GM21825 (cell line): Measurements from ENCODE around the gene RFX4.

ENCODE experiments used
- ATAC-seq: cut with Tn5 transposase; IDR thresholded peaks from one replicate; pipeline ENCODE4 v1.9.1; 2021; ENCODE audit warnings: mild to moderate bottlenecking, moderate library complexity; ENCODE audit not compliant: unreplicated experiment

RFX4 gene

DNA sequence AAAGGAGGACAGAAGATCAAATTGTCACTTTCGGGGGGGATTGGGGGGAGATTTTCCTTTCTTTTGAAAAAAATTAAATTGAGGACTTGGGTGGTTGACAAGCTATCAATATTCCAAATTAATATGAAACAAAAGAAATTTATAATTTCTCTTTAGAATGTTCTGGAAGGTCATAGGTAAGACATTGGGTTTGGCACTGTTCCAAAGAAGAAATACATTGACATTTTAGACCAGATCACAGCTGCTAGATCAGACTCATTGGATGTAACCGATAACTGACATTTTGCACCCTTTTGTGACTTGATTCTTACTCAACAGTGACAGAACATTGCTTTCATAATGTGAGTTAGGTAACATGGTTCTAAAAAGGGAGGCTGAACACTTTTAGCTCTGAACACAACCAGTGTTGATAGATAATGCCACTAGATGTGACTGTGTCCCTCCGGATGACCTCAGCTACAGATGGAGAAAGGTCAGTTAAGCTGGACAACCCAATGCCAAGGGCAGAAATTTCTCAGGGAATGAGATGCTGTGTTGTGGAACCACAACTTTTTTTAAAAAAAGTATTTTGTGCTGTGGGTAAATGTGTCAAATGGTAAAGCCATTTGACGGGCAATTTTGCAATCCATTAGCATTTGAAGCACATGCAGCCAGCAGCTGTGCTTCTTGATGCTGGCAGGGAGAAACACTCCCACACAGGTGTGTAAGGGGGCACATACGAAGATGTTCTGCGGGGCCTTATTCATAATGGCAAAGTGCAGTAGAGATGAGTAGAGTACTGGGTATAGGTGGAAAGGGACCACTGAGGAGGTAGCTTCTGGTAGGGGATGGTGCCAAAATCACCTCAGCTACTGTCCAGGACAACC is 62.9 kb downstream of the RFX4 start:
- no peak for ATAC-seq

- no peak for ATAC-seq
Observed at GRCh38 chr12:106646472-106646871, 63.7 kb downstream of the RFX4 start.

DNA sequence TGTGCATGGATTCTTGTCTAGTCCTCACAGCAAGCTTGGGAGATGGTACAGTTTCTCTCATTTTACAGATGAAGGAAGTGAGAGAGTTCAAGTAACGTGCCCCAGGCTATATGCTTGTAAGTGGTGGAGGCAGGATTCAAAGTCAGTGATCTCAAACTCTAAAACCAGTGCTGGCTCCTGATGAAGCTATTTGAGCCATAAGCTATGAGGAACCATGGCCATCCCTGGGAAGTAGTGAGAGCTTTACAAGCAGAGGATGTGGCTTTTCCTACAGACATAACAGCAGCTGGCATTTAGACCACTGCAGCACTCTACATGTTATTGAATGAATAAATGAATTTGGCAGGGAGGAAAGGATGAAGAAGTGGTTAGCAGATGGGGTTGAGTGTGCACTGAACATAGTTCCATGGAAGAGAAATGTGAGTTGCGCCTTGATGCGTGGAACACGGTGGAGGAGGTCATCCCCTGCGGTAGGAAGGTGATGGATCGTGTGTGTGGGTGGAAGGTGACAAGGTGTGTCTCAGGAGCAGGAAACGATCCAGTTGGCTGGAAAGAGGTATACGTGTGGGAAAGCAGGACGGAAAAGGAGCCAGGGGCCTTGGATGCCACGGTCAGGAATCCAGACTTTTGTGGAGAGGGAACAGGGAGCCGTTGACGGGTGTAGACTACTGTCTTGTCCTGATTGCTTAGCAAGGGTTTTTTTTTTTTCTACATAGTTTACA is 65.2 kb downstream of the RFX4 start:
- ATAC-seq: no peak

DNA sequence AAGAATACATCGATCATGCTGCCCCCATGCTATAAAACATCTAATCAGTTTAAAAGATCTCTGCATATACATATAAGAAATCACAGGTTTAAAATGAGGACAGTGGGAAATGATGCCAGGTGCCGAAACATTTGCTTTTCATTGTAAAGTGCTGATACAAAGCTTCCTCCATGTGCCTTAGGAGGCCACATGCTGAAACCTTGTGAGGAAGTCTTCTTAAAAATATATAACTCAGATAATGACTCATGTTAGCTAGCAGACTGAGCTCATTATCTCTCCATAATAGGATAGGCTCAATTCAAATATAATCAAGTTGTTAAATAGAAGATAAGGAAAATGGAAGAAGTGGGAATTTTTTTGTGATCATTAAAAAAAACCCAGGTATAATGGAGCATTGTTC is 65.9 kb downstream of the RFX4 start:
- ATAC-seq: no peak

- no peak for ATAC-seq
Observed at GRCh38 chr12:106651552-106651951, 68.7 kb downstream of the RFX4 start.

- no peak for ATAC-seq
Observed at GRCh38 chr12:106652510-106653015, 69.8 kb downstream of the RFX4 start.

DNA sequence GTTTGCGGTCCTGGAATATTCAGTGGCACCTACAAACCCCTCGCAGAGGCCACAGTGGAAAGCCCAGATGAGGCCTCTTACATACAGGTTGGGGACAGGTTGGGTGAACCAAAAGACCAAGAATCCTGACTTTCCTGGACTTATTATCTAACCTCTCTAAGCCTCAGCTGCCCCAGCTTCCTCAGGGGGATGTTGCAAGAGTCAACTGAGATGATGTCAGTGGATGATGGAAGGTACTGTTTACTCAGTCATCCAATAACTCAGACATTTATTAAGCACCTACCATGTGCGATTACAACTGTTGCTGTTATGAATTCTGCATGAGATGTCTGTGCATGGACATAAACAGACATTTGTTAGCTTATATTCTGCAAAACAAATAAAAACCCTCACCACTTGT is 72.8 kb downstream of the RFX4 start:
- ATAC-seq: no peak

DNA sequence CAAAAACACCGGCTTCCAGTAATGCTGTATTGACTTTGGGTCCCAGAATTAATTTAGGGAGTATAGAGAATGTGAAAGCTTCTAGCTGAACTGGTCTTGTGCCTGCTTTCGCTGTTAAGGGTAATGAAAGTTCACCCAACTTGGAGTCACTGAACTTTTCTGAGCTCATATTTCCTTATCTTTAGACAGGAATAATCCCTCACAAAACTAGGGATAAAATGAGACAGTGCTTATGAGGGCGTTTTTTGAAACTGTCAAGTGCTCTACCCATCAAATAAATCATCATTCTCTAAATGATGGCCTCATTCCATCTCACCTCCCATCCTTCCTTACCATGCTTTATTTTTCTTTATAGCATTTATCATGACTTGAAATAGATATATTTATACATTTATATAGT is 74.7 kb downstream of the RFX4 start:
- ATAC-seq: no peak

DNA sequence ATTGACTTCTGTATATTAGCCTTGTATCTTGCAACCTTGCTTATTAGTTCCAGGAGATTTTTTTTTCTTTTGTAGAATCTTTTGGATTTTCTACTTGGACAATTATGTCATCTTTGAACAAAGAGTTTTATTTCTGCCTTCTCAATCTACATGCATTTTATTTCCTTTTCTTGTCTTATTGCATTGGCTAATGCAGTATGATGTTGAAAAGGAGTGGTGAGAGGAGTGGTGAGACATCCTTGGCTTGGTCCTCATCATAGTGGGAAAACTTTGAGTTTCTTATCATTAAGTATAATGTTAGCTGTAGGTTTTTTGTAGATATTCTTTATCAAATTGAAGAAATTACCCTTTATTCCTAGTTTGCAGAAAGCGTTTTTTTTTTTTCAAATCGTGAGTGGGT is 80.6 kb downstream of the RFX4 start:
- ATAC-seq: no peak

DNA sequence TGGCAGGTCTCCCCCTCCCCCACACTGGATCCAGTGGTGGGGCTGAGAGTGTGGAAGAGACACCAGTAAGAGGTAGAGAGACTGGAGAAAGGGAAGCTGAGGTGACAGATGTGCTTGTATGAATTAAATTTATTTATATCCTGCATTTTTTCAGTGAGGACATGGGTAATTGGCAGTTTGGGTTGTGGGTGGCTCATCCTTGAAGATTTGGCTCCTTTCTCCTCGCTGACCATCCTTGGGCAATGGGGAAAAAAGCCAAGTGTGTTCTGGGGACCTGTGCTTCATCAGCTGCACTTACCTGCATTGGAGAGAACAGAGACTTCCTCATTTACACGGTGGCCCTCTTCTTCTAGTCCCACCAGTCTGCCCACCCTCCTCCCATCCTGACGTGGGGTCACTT is 86.4 kb downstream of the RFX4 start:
- ATAC-seq: no peak

DNA sequence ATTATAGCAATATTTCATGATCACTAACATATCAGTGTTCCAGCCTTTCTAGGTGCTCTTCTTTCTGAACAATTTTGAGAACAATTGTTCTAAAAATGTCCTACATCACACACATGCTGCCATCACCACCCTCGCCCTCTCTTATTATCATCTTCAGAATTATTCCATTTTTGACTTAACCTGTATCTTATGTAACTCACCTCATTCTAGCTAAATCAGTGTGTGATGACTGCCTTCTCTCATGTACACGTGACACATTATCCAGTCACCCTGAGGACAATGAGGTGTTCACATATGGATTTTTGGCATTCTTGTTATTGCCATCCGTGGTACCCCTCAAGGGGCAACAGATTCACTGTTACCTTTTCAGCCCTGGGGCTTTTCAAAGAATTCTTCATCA is 87.3 kb downstream of the RFX4 start:
- ATAC-seq: no peak

GRCh38 chr12:106671840-106672239 is 89.0 kb downstream of the RFX4 start:
- no peak for ATAC-seq

DNA sequence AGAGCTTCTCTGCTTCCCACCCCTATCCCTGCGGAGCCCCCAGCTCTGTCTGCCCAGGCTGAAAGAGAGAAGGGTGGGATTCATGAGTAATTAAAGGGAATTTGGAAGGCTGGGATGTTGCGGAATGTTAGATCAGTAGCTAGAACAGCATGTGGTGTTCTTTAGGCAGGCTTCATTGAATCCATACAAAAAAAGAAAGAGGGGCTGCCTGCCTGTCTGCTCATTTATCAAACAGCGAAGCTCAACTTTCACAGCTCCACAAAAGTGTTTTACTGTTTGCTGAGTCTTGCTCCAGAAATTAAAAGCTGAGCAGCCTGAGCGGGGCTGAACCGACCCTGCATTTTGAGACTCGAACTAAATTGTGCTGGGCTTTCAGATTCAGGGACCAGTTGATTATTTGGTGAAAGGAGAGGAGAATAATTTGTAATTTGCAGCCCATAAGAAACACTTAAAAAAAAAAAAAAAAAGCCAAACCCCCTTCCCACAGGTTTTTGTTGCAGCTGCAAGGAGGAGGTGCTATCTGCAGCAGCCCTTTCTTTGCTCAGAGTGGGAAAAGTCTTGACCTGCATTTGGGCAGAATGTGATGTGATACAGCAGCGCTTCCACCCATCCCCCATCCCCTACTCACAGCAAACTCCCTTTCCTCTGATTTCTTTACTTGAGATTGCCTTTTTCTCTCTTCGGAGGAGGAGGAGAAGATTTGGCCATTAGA is 89.7 kb downstream of the RFX4 start:
- ATAC-seq: no peak

GRCh38 chr12:106673141-106673540 is 90.3 kb downstream of the RFX4 start:
- ATAC-seq: no peak

GRCh38 chr12:106675651-106676435 is 93.0 kb downstream of the RFX4 start:
- ATAC-seq: no peak

DNA sequence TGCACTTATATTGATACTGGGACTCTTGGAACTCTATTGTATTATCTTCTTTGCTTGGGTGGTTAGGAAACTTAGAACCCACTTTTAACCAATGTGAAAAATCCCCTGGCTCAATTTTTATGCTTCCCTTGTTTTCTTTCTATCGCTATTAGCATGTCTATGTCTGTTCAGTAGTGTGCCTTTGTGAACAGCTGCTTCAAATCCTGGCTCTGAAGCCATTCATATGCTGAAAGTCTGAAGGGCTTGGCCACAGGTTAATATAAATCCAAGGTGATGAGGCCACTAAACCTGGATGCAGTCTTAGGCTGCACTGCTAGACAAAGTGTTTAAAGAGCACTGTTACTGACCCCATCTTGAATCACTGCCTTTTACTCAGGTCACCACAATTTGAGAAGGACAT is 96.8 kb downstream of the RFX4 start:
- ATAC-seq: no peak

- no peak for ATAC-seq
Observed at GRCh38 chr12:106680280-106680679, 97.5 kb downstream of the RFX4 start.

DNA sequence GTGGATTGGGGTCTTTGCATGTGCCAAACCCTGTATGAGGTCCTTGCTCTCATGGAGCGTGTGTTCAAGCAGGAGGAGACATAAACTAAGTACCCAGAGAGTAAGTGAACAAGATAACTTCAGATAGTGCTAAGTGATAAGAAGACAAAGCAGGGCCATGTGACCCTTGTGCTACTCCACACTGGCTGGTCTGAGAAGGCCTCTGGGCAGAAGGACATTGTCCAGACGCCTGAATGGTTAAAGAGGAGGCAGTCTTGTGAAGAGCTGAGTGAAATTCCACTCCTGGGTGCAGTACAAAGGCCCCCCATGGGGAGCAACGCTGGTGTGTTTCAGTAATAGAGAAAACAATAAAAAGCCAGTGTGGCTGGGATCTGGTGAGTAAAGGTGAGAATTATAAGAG is 98.4 kb downstream of the RFX4 start:
- no peak for ATAC-seq

GRCh38 chr12:106682594-106683234 is 99.9 kb downstream of the RFX4 start:
- ATAC-seq: no peak

DNA sequence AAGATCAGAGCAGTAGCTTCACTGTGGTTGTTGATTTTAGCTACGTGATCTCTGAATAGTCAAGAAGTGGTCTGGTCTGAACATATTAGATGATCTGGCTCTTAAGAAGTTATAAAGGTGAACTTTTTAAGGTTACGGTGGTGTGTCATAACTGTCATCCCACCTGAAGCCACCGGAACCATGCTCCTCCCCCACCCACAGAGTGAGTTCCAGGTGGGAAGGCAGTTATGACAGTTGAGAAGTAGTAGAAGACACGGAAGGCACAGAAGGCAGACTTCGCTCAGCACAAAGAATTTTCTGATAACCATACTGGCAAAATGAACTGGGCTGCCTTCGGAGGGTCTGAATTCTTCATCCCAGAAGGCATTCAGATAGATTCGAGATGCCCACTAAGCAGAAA is 101.7 kb downstream of the RFX4 start:
- ATAC-seq: no peak
